PC-9 (cell line): ENCODE data around the gene NCK2. TPM values are rescaled to one million over a fixed set of nuclear protein-coding genes. Genes with fewer than 3 reads are reported as not detected.

Experiments used
- BruUV-seq: library from RNA; stranded (reverse); fragments of 400-500 nt; replicated peaks from 2 replicates; lab custom pipeline; 2021; lab: Mats Ljungman, UMichigan
- CTCF ChIA-PET: fragments of 300-600 bp; sonication (Branson Sonifier 250); formaldehyde crosslinking; loops from one replicate; lab custom pipeline; 2022; ENCODE audit warnings: antibody characterized with exemption; lab: Charles Lee
- POLR2A ChIA-PET: fragments of 300-600 bp; sonication (Branson Sonifier 250); formaldehyde crosslinking; loops from one replicate; lab custom pipeline; 2022; ENCODE audit warnings: antibody characterized with exemption; ENCODE audit not compliant: unreplicated experiment; lab: Charles Lee
- DNase-seq, 2 experiments: peaks; one replicate each; pipeline versions ENCODE4 v3.0.0 to v3.0.0-alpha.2; 2015 to 2022; ENCODE audit warnings: mixed read lengths in 1 of 2
- H2AFZ ChIP-seq: fragments of 200-600 bp; sonication (generic); 2 replicates; pipeline ENCODE4 v1.8.1; 2017; ENCODE audit warnings: antibody characterized with exemption
- H3F3A ChIP-seq: fragments of 200-600 bp; sonication (generic); 2 replicates; pipeline ENCODE4 v1.8.1; 2017; ENCODE audit warnings: antibody characterized with exemption, mild to moderate bottlenecking, low read depth; ENCODE audit not compliant: insufficient read depth
- H3K27ac ChIP-seq: fragments of 200-600 bp; sonication (generic); 2 replicates; pipeline ENCODE4 v1.6.1; 2016; ENCODE audit warnings: mixed run types
- H3K27me3 ChIP-seq: fragments of 200-600 bp; sonication (generic); 2 replicates; pipeline ENCODE4 v1.6.1; 2016; ENCODE audit warnings: low read depth, mixed run types; ENCODE audit not compliant: insufficient read depth
- H3K36me3 ChIP-seq: fragments of 200-600 bp; sonication (generic); 2 replicates; pipeline ENCODE4 v1.6.1; 2016; ENCODE audit warnings: low read depth, mixed run types
- H3K4me1 ChIP-seq: fragments of 200-600 bp; sonication (generic); replicated peaks from 2 replicates; pipeline ENCODE4 v1.6.1; 2016; ENCODE audit warnings: mixed run types; ENCODE audit not compliant: insufficient read depth
- H3K4me2 ChIP-seq: fragments of 200-600 bp; sonication (generic); 2 replicates; pipeline ENCODE4 v1.6.1; 2017; ENCODE audit warnings: mixed run types
- H3K4me3 ChIP-seq: fragments of 200-600 bp; sonication (generic); 2 replicates; pipeline ENCODE4 v1.6.1; 2016; ENCODE audit warnings: mixed run types
- H3K79me2 ChIP-seq: fragments of 200-600 bp; sonication (generic); 2 replicates; pipeline ENCODE4 v1.6.1; 2017; ENCODE audit warnings: low read depth, mixed run types
- H3K9me2 ChIP-seq: fragments of 200-600 bp; sonication (generic); 2 replicates; pipeline ENCODE4 v1.8.1; 2017; ENCODE audit warnings: mild to moderate bottlenecking; ENCODE audit not compliant: insufficient read depth
- H3K9me3 ChIP-seq: fragments of 200-600 bp; sonication (generic); 2 replicates; pipeline ENCODE4 v1.8.1; 2016; ENCODE audit warnings: low read depth; ENCODE audit not compliant: insufficient read depth
- H4K20me1 ChIP-seq: fragments of 200-600 bp; sonication (generic); 2 replicates; pipeline ENCODE4 v1.8.1; 2017; ENCODE audit not compliant: insufficient read depth
- CTCF ChIP-seq: fragments of 200-600 bp; sonication (generic); conservative IDR thresholded peaks from 2 replicates; pipeline ENCODE4 v1.6.1; 2017; ENCODE audit warnings: mixed run types, antibody characterized with exemption, mild to moderate bottlenecking, moderate library complexity
- EZH2 ChIP-seq: fragments of 200-600 bp; sonication (generic); IDR thresholded peaks from 2 replicates; pipeline ENCODE4 v1.8.0; 2017; ENCODE audit warnings: antibody characterized with exemption, low read depth
- intact Hi-C: fragments of 100-400 bp; cut with micrococcal nuclease; formaldehyde crosslinking; loops from one replicate; pipeline ENCODE4 v1.10.0; 2022; ENCODE audit not compliant: unreplicated experiment
- total RNA-seq: library from RNA; stranded (reverse); gene quantifications from 2 replicates; pipeline ENCODE4 v1.2.3, GENCODE V29; 2021

The NCK2 gene
- total RNA-seq, 1 experiment from 2014 or later: 26.0 TPM

GRCh38 chr2:105937498-105938097, 192.9 kb downstream of the NCK2 start:
- TF ChIP-seq EZH2: no peak
- no peak for TF ChIP-seq CTCF
- H4K20me1 ChIP-seq: no peaks in the 10 kb centered on the region
- no peaks in the 10 kb centered on the region for H3K9me3 ChIP-seq
- H3K4me1 ChIP-seq: no peaks in the 10 kb centered on the region
- H3K9me2 ChIP-seq: no peaks in the 10 kb centered on the region
- H3K27me3 ChIP-seq: peaks cover 3% of the 10 kb centered on the region; the same call in 1 of the 2 replicates
- no peak for DNase-seq
- no peaks in the 10 kb centered on the region for H3K36me3 ChIP-seq
- H2AFZ ChIP-seq: no peak overlapping the region
- H3K4me3 ChIP-seq: no peak overlapping the region
- H3K27ac ChIP-seq: no peak overlapping the region
- H3K4me2 ChIP-seq: no peak overlapping the region
- CTCF ChIA-PET: no interaction called here
- intact Hi-C loops: no loop called here
- H3F3A ChIP-seq: no peaks in the 10 kb centered on the region
- BruUV-seq: no TSS peak
- H3K79me2 ChIP-seq: no peaks in the 10 kb centered on the region
- POLR2A ChIA-PET: no interaction called here
